HG03045 (cell line): ENCODE data around the gene UBXN1.
"Not testable (repeated sequence)": the region's sequence is repeated elsewhere in the genome, so short reads cannot be mapped to it uniquely, and the experiment has no call there.

Experiments
- ATAC-seq: cut with Tn5 transposase; IDR thresholded peaks from one replicate; pipeline ENCODE4 v1.9.1; 2021; ENCODE audit warnings: mild to moderate bottlenecking, moderate library complexity; ENCODE audit not compliant: unreplicated experiment

The UBXN1 gene

GRCh38 chr11:62709247-62710000 is 30.6 kb upstream of the UBXN1 start:
- ATAC-seq, result peak; percentile 72

GRCh38 chr11:62708793-62709192 is 29.9 kb upstream of the UBXN1 start:
- no peak for ATAC-seq

- no peak for ATAC-seq
Observed at GRCh38 chr11:62708392-62708791, 29.5 kb upstream of the UBXN1 start.

GRCh38 chr11:62707277-62707861 is 28.5 kb upstream of the UBXN1 start, which contains the start of the genes BSCL2 and GNG3:
Gene BSCL2, minus strand, starts transcription at chr11:62707424. Its CDS starts 229 bp downstream, at chr11:62707195.
Gene GNG3, plus strand, starts transcription at chr11:62707676. Its CDS starts 620 bp downstream, at chr11:62708296.
- no peak for ATAC-seq

- ATAC-seq, result no peak
Observed at GRCh38 chr11:62706850-62707247, 28.0 kb upstream of the UBXN1 start.

- peak; percentile 57 for ATAC-seq
Observed at GRCh38 chr11:62705880-62706849, 27.3 kb upstream of the UBXN1 start.

GRCh38 chr11:62705413-62705812 is 26.5 kb upstream of the UBXN1 start:
- ATAC-seq, result no peak

- not testable (repeated sequence) for ATAC-seq
Observed at GRCh38 chr11:62703921-62704320, 25.0 kb upstream of the UBXN1 start.

GRCh38 chr11:62702246-62702645 is 23.4 kb upstream of the UBXN1 start:
- no peak for ATAC-seq

- ATAC-seq, result no peak
Observed at GRCh38 chr11:62694455-62695167, 15.7 kb upstream of the UBXN1 start.

- not testable (repeated sequence) for ATAC-seq
Observed at GRCh38 chr11:62693624-62694023, 14.8 kb upstream of the UBXN1 start.

- no peak for ATAC-seq
Observed at GRCh38 chr11:62689421-62690183, 10.7 kb upstream of the UBXN1 start, which contains the start of gene LRRN4CL. Gene LRRN4CL, minus strand, starts transcription at chr11:62689530. Its CDS starts 1,022 bp downstream, at chr11:62688508.

- no peak for ATAC-seq
Observed at GRCh38 chr11:62688491-62688890, 9.6 kb upstream of the UBXN1 start.

GRCh38 chr11:62687508-62688396 is 8.9 kb upstream of the UBXN1 start:
- ATAC-seq, result no peak

- no peak for ATAC-seq
Observed at GRCh38 chr11:62682518-62682917, 3.6 kb upstream of the UBXN1 start.

GRCh38 chr11:62680825-62681240 is 2.0 kb upstream of the UBXN1 start:
- ATAC-seq, result peak; percentile 47

- ATAC-seq, result no peak
Observed at GRCh38 chr11:62678433-62678769, 472 bp downstream of the UBXN1 start.

- ATAC-seq, result no peak
Observed at GRCh38 chr11:62677714-62678113, 1.2 kb downstream of the UBXN1 start.

- ATAC-seq, result no peak
Observed at GRCh38 chr11:62677156-62677555, 1.7 kb downstream of the UBXN1 start.
